ENCODE measurements around the gene GXYLT2. TPM values are rescaled to one million over a fixed set of nuclear protein-coding genes. Genes with fewer than 3 reads are reported as not detected.
A peak's percentile ranks its signal among the peaks of the same experiment; 100 is the strongest.

GXYLT2 gene
- total and polyA plus RNA-seq, 2 of the 13 experiments (the other 11 are each of a cell fraction or from before 2014, with no cell fraction given), result 4.3 to 6.9 TPM

DNA sequence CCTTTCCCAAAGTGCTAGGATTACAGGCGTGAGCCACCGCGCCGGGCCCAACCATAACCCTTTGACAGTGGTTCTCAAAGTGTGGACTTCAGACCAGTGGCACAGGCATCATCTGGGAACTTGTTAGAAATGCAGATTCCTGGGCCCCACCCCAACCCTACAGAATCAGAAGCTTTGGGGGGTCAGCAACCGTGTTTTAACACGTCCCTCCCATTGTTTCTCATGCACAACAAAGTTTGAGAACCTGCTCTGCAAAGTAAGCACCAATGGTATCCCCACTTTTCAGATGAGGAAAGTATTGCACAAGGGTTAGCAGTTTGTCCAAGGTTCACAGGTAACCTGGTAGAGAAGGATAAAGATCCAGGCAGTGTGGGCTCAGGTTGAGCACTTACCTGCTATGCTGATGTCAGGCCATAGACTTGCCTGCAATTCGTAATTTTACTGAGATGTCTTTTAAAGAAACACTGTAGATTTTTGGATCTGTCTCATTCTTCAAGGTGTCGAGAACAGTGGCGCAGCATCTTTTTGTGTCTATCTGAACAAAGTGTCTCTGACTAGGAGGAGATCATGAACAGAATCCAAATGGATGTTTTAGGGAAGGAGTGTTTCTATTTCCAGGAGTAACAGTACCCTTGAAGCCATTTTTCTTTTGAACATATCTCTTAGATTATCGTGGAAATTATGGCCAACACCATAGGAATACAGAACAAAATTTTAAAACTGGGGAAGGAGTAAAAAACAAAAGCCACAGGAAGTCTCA is 2.5 kb downstream of the GXYLT2 start:
- Histone ChIP-seq H4K20me1 (ENCODE audit: insufficient read depth, low read length) (no peaks in the 10 kb centered on the region), H3K27me3 (ENCODE audit: control insufficient read depth in 1 of 2, insufficient read depth in 2 of 2, low read length in 2 of 2) (no peaks in the 10 kb centered on the region; a peak in 1 of 5 replicates), H2AFZ (ENCODE audit: low read length) (no peak overlapping the region), H3K4me3 (replicated peaks in 1 of 3; ENCODE audit: insufficient read depth in 1 of 3, low read depth in 2 of 3, low read length in 3 of 3) (peak overlapping the region; percentile 29 to 90 (median 75); a peak in 5 of 6 replicates), H3K9ac (ENCODE audit: insufficient read depth, low read depth, low read length) (0 out of 2 replicates have a peak overlapping the region, but pooled peaks have one; percentile 13), H3K27ac (ENCODE audit: extremely low read length, insufficient read depth, low read length) (no peak overlapping the region), H3K79me2 (ENCODE audit: insufficient read depth, low read length) (peaks cover 2% of the 10 kb centered on the region), H3K4me2 (ENCODE audit: low read depth, low read length) (peak overlapping the region; percentile 90), H3K4me1 (ENCODE audit: insufficient read depth, low read length) (peaks cover 67% of the 10 kb centered on the region), H3K36me3 (replicated peaks in 1 of 2; ENCODE audit: control insufficient read depth in 1 of 2, insufficient read depth in 2 of 2, low read length in 2 of 2) (no peaks in the 10 kb centered on the region), H3K9me3 (ENCODE audit: low read length) (no peaks in the 10 kb centered on the region)
- in situ Hi-C loops (cut with HindIII; ENCODE audit: extremely low pct_ligation_motif_present, low pct_unique_long_range_greater_than_20kb), result no loop called here
- FAIRE-seq (peak; percentile 72), DNase-seq (ENCODE audit: low spot score) (peak; percentile 11), ATAC-seq (no peak; the same call in 2 of the 3 replicates)
- WGBS (ENCODE audit: low lambda C conversion rate), result 65% methylated on average over 6 of the region's 10 CpGs
- intact Hi-C loops (cut with micrococcal nuclease; ENCODE audit: unreplicated experiment), result no loop called here
- ChIA-PET CTCF (ENCODE audit: low intra/inter-chr PET ratio, low total read pairs) (no interaction called here), POLR2A (no interaction called here)
- no TSS peak for BruUV-seq (replicated peaks)
- no peak for TF ChIP-seq ZMYM2 (CRISPR knock-in tag; IDR thresholded peaks at IDR 0.05)
- no peak for TF ChIP-seq TBL1XR1 (IDR thresholded peaks at IDR 0.05; ENCODE audit: borderline replicate concordance, low read length, partially characterized antibody)
- TF ChIP-seq ZNF263 (CRISPR knock-in tag; IDR thresholded peaks at IDR 0.05), result no peak
- TF ChIP-seq TBP (CRISPR knock-in tag; IDR thresholded peaks at IDR 0.05), result no peak
- no peak for TF ChIP-seq ZNF598 (CRISPR knock-in tag; IDR thresholded peaks at IDR 0.05; ENCODE audit: borderline replicate concordance)
- TF ChIP-seq ZNF3 (CRISPR knock-in tag; IDR thresholded peaks at IDR 0.05), result no peak
- TF ChIP-seq ZNF670 (CRISPR knock-in tag; IDR thresholded peaks at IDR 0.05; ENCODE audit: borderline replicate concordance), result no peak
- TF ChIP-seq, protein P1, sequence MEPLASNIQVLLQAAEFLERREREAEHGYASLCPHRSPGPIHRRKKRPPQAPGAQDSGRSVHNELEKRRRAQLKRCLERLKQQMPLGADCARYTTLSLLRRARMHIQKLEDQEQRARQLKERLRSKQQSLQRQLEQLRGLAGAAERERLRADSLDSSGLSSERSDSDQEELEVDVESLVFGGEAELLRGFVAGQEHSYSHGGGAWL (CRISPR knock-in tag; IDR thresholded peaks at IDR 0.05), result no peak
- TF ChIP-seq SSRP1 (CRISPR knock-in tag; IDR thresholded peaks at IDR 0.05), result no peak
- no peak for TF ChIP-seq ZNF737 (CRISPR knock-in tag; IDR thresholded peaks at IDR 0.05; ENCODE audit: borderline replicate concordance)
- no peak for TF ChIP-seq KDM6A (CRISPR knock-in tag; IDR thresholded peaks at IDR 0.05; ENCODE audit: low read depth)
- no peak for TF ChIP-seq NCOA2 (CRISPR knock-in tag; IDR thresholded peaks at IDR 0.05)
- TF ChIP-seq ZNF746 (CRISPR knock-in tag; IDR thresholded peaks at IDR 0.05), result no peak
- TF ChIP-seq HHEX (CRISPR knock-in tag; IDR thresholded peaks at IDR 0.05), result no peak
- TF ChIP-seq PHB2 (IDR thresholded peaks at IDR 0.05; ENCODE audit: partially characterized antibody), result no peak
- TF ChIP-seq ZBTB42 (CRISPR knock-in tag; IDR thresholded peaks at IDR 0.05), result no peak
- TF ChIP-seq ELF1 (CRISPR knock-in tag; IDR thresholded peaks at IDR 0.05), result no peak
- TF ChIP-seq ZNF383 (CRISPR knock-in tag; IDR thresholded peaks at IDR 0.05; ENCODE audit: borderline replicate concordance), result no peak
- no peak for TF ChIP-seq RFXAP (CRISPR knock-in tag; IDR thresholded peaks at IDR 0.05; ENCODE audit: borderline replicate concordance)
- TF ChIP-seq, protein P2, sequence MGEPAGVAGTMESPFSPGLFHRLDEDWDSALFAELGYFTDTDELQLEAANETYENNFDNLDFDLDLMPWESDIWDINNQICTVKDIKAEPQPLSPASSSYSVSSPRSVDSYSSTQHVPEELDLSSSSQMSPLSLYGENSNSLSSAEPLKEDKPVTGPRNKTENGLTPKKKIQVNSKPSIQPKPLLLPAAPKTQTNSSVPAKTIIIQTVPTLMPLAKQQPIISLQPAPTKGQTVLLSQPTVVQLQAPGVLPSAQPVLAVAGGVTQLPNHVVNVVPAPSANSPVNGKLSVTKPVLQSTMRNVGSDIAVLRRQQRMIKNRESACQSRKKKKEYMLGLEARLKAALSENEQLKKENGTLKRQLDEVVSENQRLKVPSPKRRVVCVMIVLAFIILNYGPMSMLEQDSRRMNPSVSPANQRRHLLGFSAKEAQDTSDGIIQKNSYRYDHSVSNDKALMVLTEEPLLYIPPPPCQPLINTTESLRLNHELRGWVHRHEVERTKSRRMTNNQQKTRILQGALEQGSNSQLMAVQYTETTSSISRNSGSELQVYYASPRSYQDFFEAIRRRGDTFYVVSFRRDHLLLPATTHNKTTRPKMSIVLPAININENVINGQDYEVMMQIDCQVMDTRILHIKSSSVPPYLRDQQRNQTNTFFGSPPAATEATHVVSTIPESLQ (CRISPR knock-in tag; conservative IDR thresholded peaks at IDR 0.05), result no peak
- TF ChIP-seq ZNF207 (IDR thresholded peaks at IDR 0.05; ENCODE audit: borderline replicate concordance), result no peak
- TF ChIP-seq ETV6 (CRISPR knock-in tag; conservative IDR thresholded peaks at IDR 0.05), result no peak
- TF ChIP-seq, protein P3, sequence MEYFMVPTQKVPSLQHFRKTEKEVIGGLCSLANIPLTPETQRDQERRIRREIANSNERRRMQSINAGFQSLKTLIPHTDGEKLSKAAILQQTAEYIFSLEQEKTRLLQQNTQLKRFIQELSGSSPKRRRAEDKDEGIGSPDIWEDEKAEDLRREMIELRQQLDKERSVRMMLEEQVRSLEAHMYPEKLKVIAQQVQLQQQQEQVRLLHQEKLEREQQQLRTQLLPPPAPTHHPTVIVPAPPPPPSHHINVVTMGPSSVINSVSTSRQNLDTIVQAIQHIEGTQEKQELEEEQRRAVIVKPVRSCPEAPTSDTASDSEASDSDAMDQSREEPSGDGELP (IDR thresholded peaks at IDR 0.05; ENCODE audit: borderline replicate concordance, low read depth), result 0 out of 2 replicates have a peak, but pooled peaks have one; percentile 35
- TF ChIP-seq BRCA1 (CRISPR knock-in tag; IDR thresholded peaks at IDR 0.05), result no peak
- TF ChIP-seq REL (CRISPR knock-in tag; conservative IDR thresholded peaks at IDR 0.05), result no peak

All from HepG2 (cell line).